ENCODE results near the gene TMEM125.
A peak's percentile ranks its signal among the peaks of the same experiment; 100 is the strongest.

The TMEM125 gene

GRCh38 chr1:43277116-43277876 is 7.5 kb downstream of the TMEM125 start:
- Histone ChIP-seq H3K27ac (ENCODE audit: low read length) (no peak overlapping the region), H3K4me1 (ENCODE audit: control insufficient read depth, low read depth, low read length) (no peaks in the 10 kb centered on the region), H3K9me3 (ENCODE audit: control insufficient read depth, low read depth, low read length) (no peaks in the 10 kb centered on the region), H3K36me3 (ENCODE audit: control insufficient read depth, low read depth, low read length) (no peaks in the 10 kb centered on the region), H3K27me3 (ENCODE audit: control insufficient read depth, insufficient read depth, low read length) (no peaks in the 10 kb centered on the region), H3K4me3 (ENCODE audit: low read length) (no peak overlapping the region), H3K9ac (ENCODE audit: low read length) (no peak overlapping the region)

DNA sequence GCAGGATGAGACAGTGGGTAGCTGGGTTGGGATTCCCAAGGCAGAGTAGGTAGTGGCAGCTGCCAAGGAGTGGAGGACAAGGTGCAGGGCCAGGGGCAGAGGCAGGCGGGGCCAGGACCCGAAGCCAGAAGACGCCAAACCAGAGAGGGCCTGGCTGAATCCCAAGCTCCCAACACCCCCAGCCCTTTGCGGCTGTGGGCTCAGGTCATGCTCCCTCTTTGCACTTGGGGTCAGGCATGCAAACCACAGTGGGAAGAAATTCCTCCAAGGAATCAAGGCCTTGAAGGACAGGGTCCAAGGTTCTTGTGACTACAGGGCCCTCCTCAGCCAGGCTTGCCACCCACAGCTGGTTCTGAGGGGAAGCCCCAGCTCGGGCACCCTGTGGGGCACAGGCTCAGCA is 9.4 kb downstream of the TMEM125 start:
- Histone ChIP-seq H3K9ac (ENCODE audit: low read length) (no peak overlapping the region), H3K4me1 (ENCODE audit: control insufficient read depth, low read depth, low read length) (no peaks in the 10 kb centered on the region), H3K27ac (ENCODE audit: low read length) (no peak overlapping the region), H3K27me3 (ENCODE audit: control insufficient read depth, insufficient read depth, low read length) (no peaks in the 10 kb centered on the region), H3K9me3 (ENCODE audit: control insufficient read depth, low read depth, low read length) (no peaks in the 10 kb centered on the region), H3K4me3 (ENCODE audit: low read length) (no peak overlapping the region), H3K36me3 (ENCODE audit: control insufficient read depth, low read depth, low read length) (no peaks in the 10 kb centered on the region)

GRCh38 chr1:43279666-43280065 is 9.9 kb downstream of the TMEM125 start:
- Histone ChIP-seq H3K9me3 (ENCODE audit: control insufficient read depth, low read depth, low read length) (no peaks in the 10 kb centered on the region), H3K27ac (ENCODE audit: low read length) (no peak overlapping the region), H3K36me3 (ENCODE audit: control insufficient read depth, low read depth, low read length) (no peaks in the 10 kb centered on the region), H3K4me3 (ENCODE audit: low read length) (no peak overlapping the region), H3K9ac (ENCODE audit: low read length) (no peak overlapping the region), H3K27me3 (ENCODE audit: control insufficient read depth, insufficient read depth, low read length) (no peaks in the 10 kb centered on the region), H3K4me1 (ENCODE audit: control insufficient read depth, low read depth, low read length) (peaks cover 1% of the 10 kb centered on the region)

DNA sequence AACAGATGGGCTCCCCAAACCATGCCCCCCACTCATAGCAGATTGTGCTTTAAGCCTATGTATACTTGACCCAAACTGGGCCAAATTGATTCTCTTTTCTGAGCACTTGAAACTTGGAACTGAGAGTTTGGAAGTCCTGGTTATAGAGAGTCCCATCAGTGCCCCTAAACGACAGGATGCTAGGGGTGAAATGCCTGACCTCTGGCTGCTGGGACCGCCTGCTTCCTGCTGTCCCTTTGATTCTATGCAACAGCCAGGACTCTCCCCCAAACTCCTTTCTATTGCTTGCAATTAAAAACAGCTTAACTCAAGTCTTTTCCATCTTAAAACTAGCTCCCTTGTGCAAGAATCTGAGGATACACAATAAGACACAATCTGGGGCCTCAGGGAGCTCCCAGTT is 10.9 kb downstream of the TMEM125 start:
- Histone ChIP-seq H3K9me3 (ENCODE audit: control insufficient read depth, low read depth, low read length) (no peaks in the 10 kb centered on the region), H3K4me3 (ENCODE audit: low read length) (no peak overlapping the region), H3K36me3 (ENCODE audit: control insufficient read depth, low read depth, low read length) (no peaks in the 10 kb centered on the region), H3K9ac (ENCODE audit: low read length) (no peak overlapping the region), H3K27me3 (ENCODE audit: control insufficient read depth, insufficient read depth, low read length) (no peaks in the 10 kb centered on the region), H3K4me1 (ENCODE audit: control insufficient read depth, low read depth, low read length) (peaks cover 9% of the 10 kb centered on the region), H3K27ac (ENCODE audit: low read length) (no peak overlapping the region)

DNA sequence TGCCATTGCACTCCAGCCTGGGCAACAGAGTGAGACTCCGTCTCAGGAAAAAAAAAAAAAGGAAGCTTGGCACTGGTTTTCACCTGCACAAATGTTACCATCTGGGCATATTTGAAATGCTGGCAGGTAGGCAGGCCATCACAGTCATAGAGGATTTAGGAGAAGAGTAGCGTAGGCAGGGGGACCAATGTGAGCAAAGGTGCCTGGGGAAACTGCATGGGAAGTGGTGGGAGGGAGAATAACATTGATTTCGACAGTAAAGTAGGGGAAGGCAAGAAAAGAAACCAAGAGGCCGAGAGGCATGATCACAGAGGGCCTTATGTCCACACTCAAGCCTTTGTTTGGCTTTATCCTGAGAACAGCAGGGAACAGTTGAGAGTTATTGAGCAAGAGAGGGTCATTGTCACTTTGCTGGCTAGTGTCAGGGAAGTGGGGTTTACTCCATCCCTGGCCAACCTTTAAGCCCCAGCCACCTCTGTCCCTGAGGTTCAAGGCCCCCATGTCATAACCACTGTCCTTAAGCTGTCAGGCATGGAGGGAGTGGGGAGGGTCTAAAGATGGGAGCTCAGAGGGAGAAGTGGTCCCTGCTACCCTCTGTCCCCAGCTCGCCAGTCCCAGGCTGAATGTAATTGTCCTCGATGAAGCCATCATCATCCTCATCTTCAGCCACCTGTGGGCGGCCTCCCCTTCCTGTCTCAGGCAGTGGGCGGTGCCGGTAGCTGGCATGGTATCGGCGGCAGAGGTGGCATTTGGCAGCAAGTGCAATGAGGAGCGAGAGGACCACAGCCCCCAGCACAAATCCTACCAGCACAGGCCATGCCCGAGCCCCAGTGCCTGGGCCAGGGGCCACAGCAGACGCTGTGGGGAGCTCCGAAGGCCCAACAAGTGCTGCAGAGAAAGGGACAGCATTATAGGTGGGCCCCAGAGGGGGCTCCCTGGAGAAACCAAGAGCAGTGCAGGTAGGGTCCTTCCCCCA is 12.7 kb downstream of the TMEM125 start:
- Histone ChIP-seq H3K36me3 (ENCODE audit: control insufficient read depth, low read depth, low read length) (no peaks in the 10 kb centered on the region), H3K9ac (ENCODE audit: low read length) (no peak overlapping the region), H3K9me3 (ENCODE audit: control insufficient read depth, low read depth, low read length) (no peaks in the 10 kb centered on the region), H3K4me3 (ENCODE audit: low read length) (no peak overlapping the region), H3K4me1 (ENCODE audit: control insufficient read depth, low read depth, low read length) (peaks cover 13% of the 10 kb centered on the region), H3K27me3 (ENCODE audit: control insufficient read depth, insufficient read depth, low read length) (no peaks in the 10 kb centered on the region), H3K27ac (ENCODE audit: low read length) (no peak overlapping the region)

- Histone ChIP-seq H3K9ac (ENCODE audit: low read length) (no peak overlapping the region), H3K27me3 (ENCODE audit: control insufficient read depth, insufficient read depth, low read length) (no peaks in the 10 kb centered on the region), H3K27ac (ENCODE audit: low read length) (no peak overlapping the region), H3K4me3 (ENCODE audit: low read length) (no peak overlapping the region), H3K9me3 (ENCODE audit: control insufficient read depth, low read depth, low read length) (no peaks in the 10 kb centered on the region), H3K36me3 (ENCODE audit: control insufficient read depth, low read depth, low read length) (no peaks in the 10 kb centered on the region), H3K4me1 (ENCODE audit: control insufficient read depth, low read depth, low read length) (peaks cover 13% of the 10 kb centered on the region)
Observed at GRCh38 chr1:43284065-43284464, 14.3 kb downstream of the TMEM125 start.

DNA sequence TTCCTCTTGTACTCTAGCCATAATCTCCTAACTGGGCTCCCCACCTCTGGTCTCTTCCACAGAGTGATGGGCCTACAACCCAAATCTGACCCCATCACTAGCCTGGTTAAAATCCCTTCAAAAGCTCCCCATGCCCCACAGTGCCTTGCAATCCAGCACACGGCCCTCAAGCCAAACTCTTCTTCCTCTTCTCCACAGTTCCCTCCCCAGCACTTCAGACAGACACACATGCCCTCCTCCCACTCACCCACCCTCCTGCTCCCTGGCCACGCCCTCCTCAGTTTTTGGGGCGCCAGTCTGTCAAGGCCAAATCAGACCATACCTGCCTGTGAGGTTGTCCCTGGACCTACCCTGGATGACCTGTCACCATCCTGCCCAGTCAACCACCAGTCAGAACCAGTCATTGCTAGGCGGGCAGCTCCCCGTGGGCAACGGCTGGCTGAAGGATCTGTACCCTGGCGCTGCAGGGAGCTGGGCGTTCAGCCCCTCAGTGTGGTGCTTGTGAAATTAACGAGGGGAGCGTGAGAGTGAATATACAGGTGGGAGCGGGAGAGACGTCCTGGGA is 14.8 kb downstream of the TMEM125 start:
- H3K9me3 ChIP-seq (ENCODE audit: control insufficient read depth, low read depth, low read length) = no peaks in the 10 kb centered on the region
- H3K4me1 ChIP-seq (ENCODE audit: control insufficient read depth, low read depth, low read length) = peaks cover 13% of the 10 kb centered on the region
- no peak overlapping the region for H3K27ac ChIP-seq (ENCODE audit: low read length)
- H3K27me3 ChIP-seq (ENCODE audit: control insufficient read depth, insufficient read depth, low read length) = no peaks in the 10 kb centered on the region
- no peaks in the 10 kb centered on the region for H3K36me3 ChIP-seq (ENCODE audit: control insufficient read depth, low read depth, low read length)
- H3K9ac ChIP-seq (ENCODE audit: low read length) = no peak overlapping the region
- H3K4me3 ChIP-seq (ENCODE audit: low read length) = peak overlapping the region; percentile 48

- no peak within 1 kb of the TSS for H3K27ac ChIP-seq (ENCODE audit: low read length)
- H3K27me3 ChIP-seq (ENCODE audit: control insufficient read depth, insufficient read depth, low read length) = no peaks in the 10 kb centered on the region
- peak within 1 kb of the TSS; percentile 48 for H3K4me3 ChIP-seq (ENCODE audit: low read length)
- no peak within 1 kb of the TSS for H3K9ac ChIP-seq (ENCODE audit: low read length)
- H3K9me3 ChIP-seq (ENCODE audit: control insufficient read depth, low read depth, low read length) = no peaks in the 10 kb centered on the region
- peaks cover 13% of the 10 kb centered on the region for H3K4me1 ChIP-seq (ENCODE audit: control insufficient read depth, low read depth, low read length)
- no peaks in the 10 kb centered on the region for H3K36me3 ChIP-seq (ENCODE audit: control insufficient read depth, low read depth, low read length)
Observed at GRCh38 chr1:43285269-43285990, 15.6 kb downstream of the TMEM125 start, which contains the start of gene C1orf210. C1orf210 (minus strand) TSS chr1:43285581; CDS start chr1:43283270, 2,311 bp downstream.

GRCh38 chr1:43286115-43286514 is 16.3 kb downstream of the TMEM125 start:
- Histone ChIP-seq H3K9ac (ENCODE audit: low read length) (no peak overlapping the region), H3K27me3 (ENCODE audit: control insufficient read depth, insufficient read depth, low read length) (no peaks in the 10 kb centered on the region), H3K27ac (ENCODE audit: low read length) (no peak overlapping the region), H3K4me3 (ENCODE audit: low read length) (no peak overlapping the region), H3K9me3 (ENCODE audit: control insufficient read depth, low read depth, low read length) (no peaks in the 10 kb centered on the region), H3K36me3 (ENCODE audit: control insufficient read depth, low read depth, low read length) (no peaks in the 10 kb centered on the region), H3K4me1 (ENCODE audit: control insufficient read depth, low read depth, low read length) (peaks cover 13% of the 10 kb centered on the region)

DNA sequence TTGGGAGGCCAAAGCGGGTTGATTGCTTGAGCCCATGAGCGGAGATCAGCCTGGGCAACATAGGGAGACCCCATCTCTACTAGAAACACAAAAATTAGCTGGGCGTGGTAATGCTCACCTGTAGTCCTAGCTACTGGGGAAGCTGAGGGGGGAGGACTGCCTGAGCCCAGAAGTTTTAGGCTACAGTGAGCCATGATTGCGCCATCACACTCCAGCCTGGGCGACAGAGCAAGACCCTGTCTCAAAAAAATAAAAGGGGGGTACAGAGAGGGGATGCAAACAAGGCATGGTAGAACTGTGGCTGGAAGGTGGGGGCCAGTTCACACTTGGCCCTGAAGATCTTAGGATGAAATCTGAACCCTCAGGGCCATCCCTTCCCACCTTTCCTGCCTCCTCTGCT is 16.8 kb downstream of the TMEM125 start:
- no peak overlapping the region for H3K4me3 ChIP-seq (ENCODE audit: low read length)
- no peaks in the 10 kb centered on the region for H3K9me3 ChIP-seq (ENCODE audit: control insufficient read depth, low read depth, low read length)
- H3K27me3 ChIP-seq (ENCODE audit: control insufficient read depth, insufficient read depth, low read length) = no peaks in the 10 kb centered on the region
- H3K4me1 ChIP-seq (ENCODE audit: control insufficient read depth, low read depth, low read length) = peaks cover 13% of the 10 kb centered on the region
- no peak overlapping the region for H3K27ac ChIP-seq (ENCODE audit: low read length)
- no peak overlapping the region for H3K9ac ChIP-seq (ENCODE audit: low read length)
- H3K36me3 ChIP-seq (ENCODE audit: control insufficient read depth, low read depth, low read length) = no peaks in the 10 kb centered on the region

Data from iPS-18a (cell line).